ENCODE results near the gene RGS2.
A peak's percentile ranks its signal among the peaks of the same experiment; 100 is the strongest.

RGS2 gene

GRCh38 chr1:192797143-192797542 lies 11.7 kb upstream of the RGS2 start:
- DNase-seq, result no peak

DNA sequence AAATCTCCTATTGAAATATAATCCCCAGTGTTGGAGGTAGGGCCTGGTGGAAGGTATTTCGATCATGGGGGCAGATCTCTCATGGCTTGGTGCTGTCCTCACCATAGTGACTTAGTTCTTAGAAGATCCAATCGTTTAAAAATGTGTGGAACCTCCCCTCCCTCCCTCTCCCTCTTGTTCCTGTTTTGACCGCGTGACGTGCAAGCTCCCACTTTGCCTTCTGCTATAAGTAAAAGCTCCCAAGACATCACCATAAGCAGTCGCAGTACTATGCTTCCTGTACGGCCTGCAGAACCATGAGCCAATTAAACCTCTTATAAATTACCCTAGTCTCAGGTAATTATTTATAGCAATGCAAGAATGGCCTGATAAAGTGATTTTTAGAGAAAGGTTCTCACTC lies 10.9 kb upstream of the RGS2 start:
- DNase-seq, result no peak

DNA sequence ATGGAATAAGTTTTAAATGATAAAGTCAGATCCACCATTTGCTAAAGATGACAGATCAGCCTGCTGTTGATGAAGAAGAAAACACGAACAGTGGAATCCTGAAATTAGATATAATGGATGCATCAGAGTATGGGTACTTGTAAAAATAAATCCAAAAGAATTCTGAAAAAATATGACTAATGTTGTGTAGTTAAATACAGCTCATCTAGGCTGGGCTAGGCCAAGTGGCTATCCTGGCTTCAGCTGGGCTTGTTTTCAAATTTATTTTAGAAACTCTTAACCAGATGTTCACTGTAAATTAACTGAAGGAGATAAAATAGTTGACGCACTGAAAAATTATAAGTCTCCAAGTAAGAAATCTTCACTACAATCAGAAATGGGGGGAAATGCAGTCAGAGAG lies 7.4 kb upstream of the RGS2 start:
- DNase-seq, result no peak

- DNase-seq, result no peak
Observed at GRCh38 chr1:192802406-192802805, 6.4 kb upstream of the RGS2 start.

- no peak for DNase-seq
Observed at GRCh38 chr1:192803501-192803900, 5.3 kb upstream of the RGS2 start.

- peak; percentile 19 for DNase-seq
Observed at GRCh38 chr1:192805832-192806323, 3.0 kb upstream of the RGS2 start.

GRCh38 chr1:192807211-192808162 lies 1.4 kb upstream of the RGS2 start:
- DNase-seq, result peak; percentile 16

GRCh38 chr1:192808163-192808517 lies 699 bp upstream of the RGS2 start:
- DNase-seq, result no peak

DNA sequence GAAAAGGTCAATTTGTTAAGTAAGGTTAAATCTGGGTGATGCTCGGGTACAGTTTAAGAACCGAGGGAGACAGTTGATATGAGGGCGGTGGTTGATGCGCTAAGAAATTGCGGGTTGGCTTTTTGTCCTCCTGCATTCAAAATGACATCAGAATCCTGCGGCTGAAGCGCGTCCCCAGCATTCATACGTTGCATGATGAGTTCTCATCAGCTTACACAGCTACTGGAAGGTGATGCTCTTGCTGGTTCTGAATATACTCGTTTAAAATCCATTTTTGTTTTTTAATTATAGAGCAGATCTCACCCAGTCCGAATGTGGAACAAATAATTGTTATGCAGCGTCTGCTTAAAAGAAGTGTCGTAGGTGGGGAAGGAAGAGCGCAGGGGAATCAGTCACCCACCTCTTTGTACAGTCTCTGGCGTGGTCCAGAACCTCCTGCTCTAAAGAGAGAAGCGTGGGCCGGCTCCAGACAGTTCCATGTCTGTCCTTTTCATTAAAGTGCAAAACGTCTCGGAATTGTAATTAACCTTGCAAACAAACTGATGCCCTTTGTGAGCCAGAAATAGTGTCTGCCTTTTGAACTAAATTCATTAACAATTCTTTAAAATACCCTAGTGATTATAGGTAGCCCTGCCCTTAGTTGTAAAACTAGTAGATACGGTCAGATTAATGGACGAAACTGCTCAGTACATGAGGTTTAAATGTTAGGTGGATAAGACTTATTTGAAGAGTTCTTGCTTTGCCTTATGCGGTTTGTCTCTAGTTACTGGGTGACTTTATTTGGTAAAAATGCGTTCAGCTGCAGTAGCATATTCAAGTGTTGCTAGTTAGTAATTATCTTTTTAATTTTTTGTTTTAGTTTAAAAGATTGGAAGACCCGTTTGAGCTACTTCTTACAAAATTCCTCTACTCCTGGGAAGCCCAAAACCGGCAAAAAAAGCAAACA lies 741 bp downstream of the RGS2 start:
- peak; percentile 37 for DNase-seq

- peak; percentile 36 for DNase-seq
Observed at GRCh38 chr1:192810253-192810880, 1.5 kb downstream of the RGS2 start.

GRCh38 chr1:192811006-192811405 lies 2.2 kb downstream of the RGS2 start:
- no peak for DNase-seq

DNA sequence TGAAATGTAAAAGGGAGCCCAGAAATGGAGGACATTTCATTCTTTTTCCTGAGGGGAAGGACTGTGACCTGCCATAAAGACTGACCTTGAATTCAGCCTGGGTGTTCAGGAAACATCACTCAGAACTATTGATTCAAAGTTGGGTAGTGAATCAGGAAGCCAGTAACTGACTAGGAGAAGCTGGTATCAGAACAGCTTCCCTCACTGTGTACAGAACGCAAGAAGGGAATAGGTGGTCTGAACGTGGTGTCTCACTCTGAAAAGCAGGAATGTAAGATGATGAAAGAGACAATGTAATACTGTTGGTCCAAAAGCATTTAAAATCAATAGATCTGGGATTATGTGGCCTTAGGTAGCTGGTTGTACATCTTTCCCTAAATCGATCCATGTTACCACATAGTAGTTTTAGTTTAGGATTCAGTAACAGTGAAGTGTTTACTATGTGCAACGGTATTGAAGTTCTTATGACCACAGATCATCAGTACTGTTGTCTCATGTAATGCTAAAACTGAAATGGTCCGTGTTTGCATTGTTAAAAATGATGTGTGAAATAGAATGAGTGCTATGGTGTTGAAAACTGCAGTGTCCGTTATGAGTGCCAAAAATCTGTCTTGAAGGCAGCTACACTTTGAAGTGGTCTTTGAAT lies 2.9 kb downstream of the RGS2 start:
- no peak for DNase-seq

DNA sequence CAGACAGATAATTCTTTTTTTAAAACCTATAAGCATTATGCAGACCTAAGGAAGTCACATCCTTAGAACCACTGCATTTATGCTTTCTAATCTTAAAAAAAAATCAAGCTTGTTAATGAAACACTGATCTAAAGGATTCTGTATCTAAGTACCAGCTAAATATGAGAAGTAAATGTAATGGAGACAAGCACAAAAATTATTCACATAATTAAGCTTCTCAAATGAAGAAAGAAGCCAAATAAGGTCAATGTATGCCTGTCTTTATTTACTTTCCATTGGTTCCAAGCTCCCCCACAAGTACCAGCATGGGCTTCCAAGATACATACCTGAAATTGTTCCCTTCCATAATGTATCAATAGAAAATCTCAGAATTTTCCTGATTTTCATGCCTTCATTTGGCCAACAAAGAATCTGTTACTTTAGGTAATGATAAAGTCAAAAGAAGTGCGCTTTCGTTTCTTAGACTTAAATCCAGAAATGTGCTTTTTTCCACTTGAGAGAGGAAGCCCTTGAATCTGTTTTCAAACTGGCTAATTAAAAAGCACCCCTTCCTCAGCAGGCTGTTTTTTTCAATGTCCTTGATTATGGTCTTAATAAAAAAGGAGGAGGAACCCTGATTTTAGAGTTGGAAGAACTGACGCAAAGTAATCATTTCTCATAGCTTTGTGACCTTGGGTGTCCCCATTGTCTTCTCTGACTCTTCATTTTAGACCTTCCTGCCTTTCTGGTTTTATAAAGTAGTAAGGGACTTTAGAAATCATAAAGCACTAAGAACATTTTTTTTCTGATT lies 3.8 kb downstream of the RGS2 start:
- DNase-seq, result no peak

DNA sequence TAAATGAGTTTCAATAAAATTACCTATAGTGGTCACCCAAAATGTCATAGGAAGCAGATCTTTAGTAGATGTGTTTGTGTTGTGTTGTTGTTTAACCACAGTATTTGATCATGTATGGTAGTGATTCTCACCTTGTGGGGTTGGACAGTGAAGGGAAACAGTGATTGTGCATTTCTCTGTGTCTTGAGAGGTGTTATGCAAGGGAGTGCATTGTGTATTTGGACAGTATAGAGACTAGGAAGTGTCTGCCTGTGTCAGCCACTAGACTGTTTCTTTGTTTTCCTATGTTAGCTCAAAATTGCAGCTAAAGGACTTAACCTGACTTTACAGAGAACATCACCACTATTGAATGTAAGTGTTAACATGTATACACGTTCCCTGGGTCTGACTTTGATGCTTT lies 6.0 kb downstream of the RGS2 start:
- no peak for DNase-seq

DNA sequence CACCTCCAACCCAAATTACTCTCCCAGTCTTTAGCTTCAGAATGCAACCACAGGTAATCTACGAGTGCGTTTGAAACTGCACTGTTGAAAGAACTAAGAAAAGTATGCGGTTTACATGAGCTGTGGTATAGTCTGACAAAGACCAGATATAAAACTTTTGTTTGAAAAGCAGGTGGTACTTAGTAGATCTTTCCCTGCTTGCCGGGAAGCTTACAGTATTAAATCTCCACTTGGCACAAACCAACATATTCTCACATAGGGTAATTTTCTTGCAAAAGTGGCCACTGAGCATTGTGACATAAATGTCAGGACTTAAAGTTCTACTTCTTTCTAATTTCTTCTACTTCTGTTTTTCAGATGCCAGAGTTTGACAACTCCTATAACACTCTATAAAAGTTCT lies 8.4 kb downstream of the RGS2 start:
- no peak for DNase-seq

GRCh38 chr1:192821296-192821695 lies 12.5 kb downstream of the RGS2 start:
- DNase-seq, result no peak

DNA sequence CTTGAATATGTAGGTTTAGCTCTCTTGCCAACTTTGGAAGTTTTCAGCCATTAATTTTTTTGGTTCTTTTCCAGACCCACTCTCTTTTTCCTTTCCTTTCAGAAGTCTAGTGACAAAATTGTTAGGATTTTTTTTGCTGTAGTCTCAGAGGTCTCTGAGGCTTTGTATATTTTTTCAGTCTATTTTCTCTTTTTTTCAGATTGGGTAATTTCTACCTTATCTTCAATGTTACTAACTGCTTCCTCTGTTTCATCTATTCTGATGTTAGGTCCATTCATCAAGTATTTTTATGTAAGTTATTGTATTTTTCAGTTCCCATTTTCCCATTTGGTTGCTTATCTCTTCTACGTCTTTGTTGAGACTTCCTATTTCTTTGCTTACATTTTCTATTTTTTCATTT lies 15.7 kb downstream of the RGS2 start:
- DNase-seq, result no peak

GRCh38 chr1:192826791-192827546 lies 18.1 kb downstream of the RGS2 start:
- no peak for DNase-seq

DNA sequence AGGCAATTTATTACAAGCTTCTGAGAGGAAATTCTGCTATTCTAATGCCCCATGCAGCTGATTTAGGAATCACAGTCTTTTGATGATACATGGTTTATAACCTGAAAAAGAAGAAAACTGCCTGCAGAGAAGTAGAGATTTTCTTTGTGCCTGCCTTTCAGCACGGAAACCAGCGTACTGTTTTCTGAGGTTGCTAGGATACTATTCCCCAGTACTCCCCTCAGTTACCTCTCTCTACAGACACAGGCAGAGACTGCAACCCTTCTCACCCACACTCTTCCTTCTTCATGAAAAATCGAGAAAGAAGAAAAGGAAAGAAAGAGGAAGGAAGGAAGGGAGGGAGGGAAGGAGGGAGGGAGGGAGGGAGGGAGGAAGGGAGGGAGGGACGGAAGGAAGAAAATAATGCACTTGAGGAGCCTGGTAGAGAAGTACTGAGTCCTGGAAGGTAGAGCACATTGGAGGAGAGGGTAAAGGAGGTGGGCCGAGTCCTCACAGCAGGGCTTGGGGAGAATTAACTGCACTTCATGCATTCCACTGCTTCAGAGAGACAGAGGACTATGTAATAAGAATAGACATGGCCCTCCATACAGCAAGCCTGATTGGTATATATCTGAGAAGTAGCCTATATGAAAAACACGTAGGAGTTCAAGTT lies 21.9 kb downstream of the RGS2 start:
- DNase-seq, result no peak

DNA sequence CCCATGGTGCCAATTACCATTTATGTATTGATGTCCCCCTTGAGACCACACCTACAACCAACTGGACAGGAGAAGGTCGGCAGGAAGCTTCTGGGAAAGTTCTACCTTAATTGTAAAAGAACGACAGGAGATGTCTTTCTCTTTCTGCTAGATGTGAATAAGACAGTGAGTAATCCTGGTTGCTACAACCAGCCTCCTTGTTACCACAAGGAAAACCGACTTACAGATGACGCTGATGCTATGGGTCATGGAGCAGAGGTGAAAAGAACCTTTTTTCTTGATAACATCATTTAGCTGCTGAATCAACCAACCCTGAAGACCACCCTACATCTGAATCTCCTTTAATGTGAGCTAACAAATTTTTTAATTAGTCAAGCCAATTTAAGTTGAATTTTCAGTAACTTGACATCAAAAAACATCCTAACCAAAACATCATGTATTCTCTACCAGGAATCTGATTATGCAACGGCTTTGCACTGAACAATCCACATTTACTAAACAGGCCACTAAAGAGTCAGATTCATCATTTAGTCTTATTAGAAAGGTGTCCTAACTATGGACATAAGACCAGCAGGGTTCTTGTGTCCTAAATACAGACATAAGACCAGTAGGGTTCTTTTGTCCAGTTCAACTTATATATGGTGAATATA lies 23.0 kb downstream of the RGS2 start:
- DNase-seq, result no peak

Measured in NCI-H526 treated with DMSO at 0.1 percent for 48 hours (cell line).